HG03558 (cell line): ENCODE results near the gene MIPOL1.
"Not testable (repeated sequence)": the region's sequence is repeated elsewhere in the genome, so short reads cannot be mapped to it uniquely, and the experiment has no call there.

ENCODE experiments used
- ATAC-seq: cut with Tn5 transposase; IDR thresholded peaks from one replicate; pipeline ENCODE4 v1.9.1; 2021; ENCODE audit warnings: moderate number of reproducible peaks; ENCODE audit not compliant: unreplicated experiment; ENCODE audit errors: extremely low read depth

Gene MIPOL1

DNA sequence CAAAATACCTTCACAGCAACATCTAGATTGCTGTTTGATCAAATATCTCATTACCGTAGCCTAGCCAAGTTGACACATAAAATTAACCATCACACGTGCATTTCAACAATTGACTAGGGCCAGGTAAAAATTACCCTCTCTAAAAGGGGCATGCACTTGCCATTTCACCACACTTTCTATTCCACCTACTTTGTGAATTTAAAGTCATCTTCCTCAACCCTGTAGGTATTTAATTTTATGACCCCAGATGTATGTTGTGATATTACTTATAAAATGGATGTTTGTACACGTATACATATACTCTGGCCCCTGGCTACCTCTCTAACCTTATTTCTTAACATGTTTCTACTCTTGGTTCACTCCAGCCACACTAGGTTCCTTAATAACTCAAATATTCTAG, 237.1 kb downstream of the MIPOL1 start:
- no peak for ATAC-seq

GRCh38 chr14:37436519-37436918, 238.8 kb downstream of the MIPOL1 start:
- ATAC-seq, result no peak

DNA sequence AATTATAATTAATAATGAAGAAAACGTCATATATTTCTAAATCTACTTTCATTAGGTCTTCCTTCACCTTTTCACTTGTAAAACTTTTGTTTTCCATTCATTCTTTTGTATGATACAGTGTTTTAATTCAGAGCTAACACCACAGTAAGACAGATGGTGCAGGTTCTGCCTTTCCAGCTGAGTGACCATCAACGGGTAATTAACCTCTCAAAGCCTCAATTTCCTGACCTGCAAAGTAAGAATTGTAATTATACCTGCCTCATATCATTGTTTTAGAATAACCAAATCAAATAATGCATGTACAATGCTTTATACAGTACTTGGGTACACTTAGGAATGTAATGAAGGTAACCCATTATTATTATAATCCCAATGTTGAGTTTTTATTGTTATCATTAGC, 239.8 kb downstream of the MIPOL1 start:
- ATAC-seq, result no peak

DNA sequence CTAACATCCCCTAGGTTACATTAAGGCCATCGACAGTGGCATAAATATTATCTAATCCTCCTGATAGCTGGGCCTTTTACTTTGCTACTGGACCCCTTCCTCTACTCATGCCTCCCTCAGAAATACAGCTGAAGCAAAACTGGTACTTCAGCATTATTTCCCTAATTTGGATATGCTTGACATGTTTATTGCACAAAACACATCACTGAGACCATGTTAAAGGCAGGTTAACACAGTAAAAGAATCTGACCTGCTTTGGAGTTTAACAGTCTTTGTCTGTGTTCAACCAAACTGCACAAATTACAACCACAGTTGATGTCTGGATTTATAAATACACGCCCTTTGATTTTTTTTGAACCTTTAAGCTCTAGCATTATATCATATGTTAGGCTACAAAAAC, 240.7 kb downstream of the MIPOL1 start:
- ATAC-seq, result no peak

DNA sequence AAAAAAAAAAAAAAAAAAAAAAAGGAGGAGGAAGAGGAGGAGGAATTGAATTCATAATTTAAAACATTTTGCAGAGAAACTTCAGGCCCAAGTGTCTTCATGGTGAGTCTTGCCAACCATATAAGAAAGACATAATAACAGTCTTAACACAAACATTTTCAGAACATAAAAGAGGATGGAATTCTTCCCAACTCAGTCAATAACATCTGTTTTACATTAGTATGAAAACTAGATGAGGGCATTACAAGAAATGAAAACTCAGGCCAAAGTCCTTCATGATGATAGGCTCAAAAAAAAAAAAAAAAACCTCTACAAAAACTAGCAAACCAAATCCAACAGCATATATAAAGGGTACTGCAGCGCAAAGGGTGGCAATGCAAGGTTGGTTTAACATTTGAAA, 245.7 kb downstream of the MIPOL1 start:
- ATAC-seq, result no peak

DNA sequence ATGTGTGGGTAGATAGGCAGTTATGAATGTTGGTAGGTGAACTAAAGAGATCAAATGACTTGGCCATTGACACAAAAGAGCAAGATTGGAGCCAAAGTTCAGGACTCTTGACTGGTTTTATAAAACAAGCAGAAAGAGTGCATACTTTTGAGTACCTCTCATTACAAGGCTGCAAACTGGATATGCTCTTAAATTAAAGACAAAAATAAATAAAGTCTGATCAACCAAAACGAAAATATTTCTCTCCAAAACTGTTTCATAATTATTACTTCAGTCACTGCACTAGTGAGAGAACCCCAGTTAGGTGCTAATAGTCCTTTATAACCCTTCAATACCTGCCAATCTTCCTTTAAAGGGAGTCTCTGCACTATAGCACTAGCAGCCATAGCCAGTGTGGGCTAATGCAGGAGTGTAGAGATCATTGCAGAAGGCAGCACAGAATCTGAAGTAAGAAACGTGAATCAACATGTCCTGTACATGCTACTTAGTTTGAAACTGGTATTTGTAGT, 250.2 kb downstream of the MIPOL1 start:
- no peak for ATAC-seq

DNA sequence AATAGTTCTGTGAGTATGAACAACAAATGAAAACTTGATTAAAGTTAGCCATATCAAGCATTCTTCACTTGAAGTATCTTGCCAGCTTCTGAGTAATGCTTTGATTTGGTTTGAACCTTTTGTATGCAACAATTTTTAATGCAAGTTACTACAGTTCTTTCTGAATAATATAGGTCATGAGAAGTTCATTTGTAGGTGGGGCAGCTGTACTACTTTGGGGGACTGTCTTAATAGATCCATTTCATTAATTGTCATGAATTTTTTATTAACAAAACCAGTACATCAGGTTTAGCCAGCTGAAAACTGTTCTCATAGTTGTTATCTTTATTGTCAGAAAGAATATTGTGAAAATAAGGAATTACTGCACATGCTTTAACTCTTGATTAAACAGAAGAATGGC, 254.6 kb downstream of the MIPOL1 start:
- no peak for ATAC-seq

- no peak for ATAC-seq
Measured at GRCh38 chr14:37453985-37454384, 256.2 kb downstream of the MIPOL1 start.

- no peak for ATAC-seq
Measured at GRCh38 chr14:37457334-37457733, 259.6 kb downstream of the MIPOL1 start.

DNA sequence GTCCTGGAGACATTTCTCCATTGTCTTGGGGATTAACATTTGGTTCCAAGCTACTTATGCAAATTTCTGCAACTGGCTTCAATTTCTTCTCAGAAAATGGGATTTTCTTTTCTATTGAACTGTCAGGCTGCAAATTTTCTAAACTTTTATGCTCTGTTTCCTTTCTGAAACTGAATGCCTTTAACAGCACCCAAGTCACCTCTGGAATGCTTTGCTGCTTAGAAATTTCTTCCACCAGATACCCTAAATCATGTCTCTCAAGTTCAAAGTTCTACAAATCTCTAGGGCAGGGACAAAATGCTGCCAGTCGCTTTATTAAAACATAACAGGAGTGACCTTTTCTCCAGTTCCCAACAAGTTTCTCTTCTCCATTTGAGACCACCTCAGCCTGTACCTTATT, 264.7 kb downstream of the MIPOL1 start:
- not testable (repeated sequence) for ATAC-seq

DNA sequence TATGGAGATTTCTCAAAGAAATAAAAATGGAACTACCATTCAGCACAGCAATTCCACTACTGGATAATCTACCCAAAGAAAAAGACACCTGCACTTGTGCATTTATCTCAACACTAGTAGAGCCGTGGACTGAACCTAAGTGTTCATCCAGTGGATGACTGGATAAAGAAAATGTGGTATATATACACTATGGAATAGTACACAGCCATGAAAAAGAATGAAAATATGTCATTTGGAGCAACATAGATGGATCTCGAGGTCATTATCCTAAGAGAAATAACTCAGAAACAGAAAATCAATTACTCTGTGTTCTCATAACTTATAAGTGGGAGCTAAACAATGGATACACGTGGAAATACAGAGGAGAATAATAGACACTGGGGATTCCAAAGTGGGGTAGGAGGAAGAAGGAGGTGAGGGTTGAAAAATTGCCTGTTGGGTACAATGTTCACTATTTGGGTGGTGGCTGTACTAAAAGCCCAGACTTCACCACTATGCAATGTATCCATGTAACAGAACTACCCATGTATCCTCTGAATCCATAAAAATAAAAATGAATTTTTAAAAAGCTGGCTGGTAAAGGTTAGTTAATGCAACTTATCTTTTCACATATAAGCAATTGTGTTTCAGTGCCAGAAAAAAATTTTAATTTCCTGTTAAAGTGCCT, 266.6 kb downstream of the MIPOL1 start:
- no peak for ATAC-seq

DNA sequence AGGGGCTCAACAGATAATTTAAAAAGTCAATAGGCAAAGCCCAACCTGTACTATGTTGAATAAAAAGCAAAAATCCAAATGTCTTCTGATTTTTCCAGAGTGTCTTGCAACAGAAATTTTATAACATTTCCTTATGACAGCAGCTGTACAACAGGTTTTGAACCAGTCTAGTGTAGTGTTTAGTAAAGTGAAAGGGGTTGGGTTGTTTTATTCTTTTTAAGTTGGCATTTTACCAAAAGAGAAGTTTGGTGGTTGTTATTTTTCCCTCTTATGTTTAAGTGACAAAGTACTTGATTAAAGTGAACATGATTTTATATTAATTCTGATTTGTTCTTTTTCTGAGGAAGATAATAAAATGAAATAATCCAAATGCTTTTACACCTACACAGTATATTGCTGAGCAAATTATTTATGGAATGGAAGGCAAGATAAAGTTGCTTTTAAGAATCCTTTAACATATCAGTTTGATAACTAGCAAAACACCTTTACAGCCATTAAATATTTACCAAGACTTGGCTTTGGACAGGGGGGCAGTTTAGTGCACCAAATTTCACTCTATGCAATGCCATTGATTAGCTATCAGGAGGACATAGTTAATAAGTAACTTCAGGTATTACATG, 268.4 kb downstream of the MIPOL1 start:
- no peak for ATAC-seq

GRCh38 chr14:37466623-37467088, 268.9 kb downstream of the MIPOL1 start:
- no peak for ATAC-seq

GRCh38 chr14:37469650-37470049, 271.9 kb downstream of the MIPOL1 start:
- no peak for ATAC-seq

DNA sequence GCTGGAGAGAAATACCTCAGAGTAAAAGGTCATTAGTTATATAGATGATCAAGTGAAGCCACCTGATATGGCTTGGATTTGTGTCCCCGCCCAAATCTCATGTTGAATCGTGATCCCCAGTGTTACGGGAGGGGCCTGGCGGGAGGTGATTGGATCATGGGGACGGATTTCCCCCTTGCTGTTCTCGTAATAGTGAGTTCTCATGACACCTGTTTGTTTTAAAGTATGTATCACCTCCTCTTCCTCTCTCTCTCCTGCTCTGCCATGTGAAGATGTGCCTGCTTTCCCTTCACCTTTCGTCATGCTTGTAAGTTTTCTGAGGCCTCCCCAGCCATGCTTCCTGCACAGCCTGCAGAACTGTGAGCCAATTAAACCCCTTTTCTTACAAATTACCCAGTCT, 272.5 kb downstream of the MIPOL1 start:
- ATAC-seq, result no peak

- no peak for ATAC-seq
Measured at GRCh38 chr14:37472906-37473305, 275.2 kb downstream of the MIPOL1 start.

GRCh38 chr14:37474191-37474590, 276.5 kb downstream of the MIPOL1 start:
- no peak for ATAC-seq

DNA sequence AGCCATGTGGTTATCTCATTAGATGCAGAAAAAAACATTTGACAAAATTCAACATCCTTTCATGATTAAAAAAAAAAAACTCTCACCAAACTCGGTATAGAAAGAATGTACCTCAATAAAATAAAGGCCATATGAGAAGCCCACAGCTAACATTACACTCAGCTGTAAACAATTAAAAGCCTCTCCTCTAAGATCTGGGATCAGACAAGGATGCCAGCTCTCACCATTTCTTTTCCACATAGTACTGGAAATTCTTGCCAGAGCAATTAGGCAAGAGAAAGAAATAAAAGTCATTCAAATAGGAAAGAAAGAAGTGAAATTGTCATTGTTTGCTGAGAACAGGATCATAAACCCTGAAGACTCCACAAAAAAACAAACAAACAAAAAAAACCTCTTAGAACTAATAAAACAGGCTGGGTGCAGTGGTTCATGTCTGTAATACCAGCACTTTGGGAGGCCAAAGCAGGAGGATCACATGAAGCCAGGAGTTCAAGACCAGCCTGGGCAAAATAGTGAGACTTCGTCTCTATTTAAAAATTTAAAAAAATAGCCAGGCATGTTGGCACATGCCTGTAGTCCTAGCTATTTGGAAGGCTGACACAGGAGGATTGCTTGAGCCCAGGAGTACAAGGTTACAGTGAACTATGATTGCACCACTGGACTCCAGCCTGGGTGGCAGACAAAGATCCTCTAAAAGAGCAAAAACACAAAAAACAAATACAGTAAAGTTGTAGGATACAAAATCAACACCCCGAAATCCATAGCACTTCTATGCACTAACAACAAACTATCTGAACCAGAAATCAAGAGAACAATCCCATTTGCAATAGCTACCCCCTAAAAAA, 282.9 kb downstream of the MIPOL1 start:
- ATAC-seq, result no peak

GRCh38 chr14:37482428-37482827, 284.7 kb downstream of the MIPOL1 start:
- no peak for ATAC-seq

GRCh38 chr14:37483672-37484071, 285.9 kb downstream of the MIPOL1 start:
- no peak for ATAC-seq

DNA sequence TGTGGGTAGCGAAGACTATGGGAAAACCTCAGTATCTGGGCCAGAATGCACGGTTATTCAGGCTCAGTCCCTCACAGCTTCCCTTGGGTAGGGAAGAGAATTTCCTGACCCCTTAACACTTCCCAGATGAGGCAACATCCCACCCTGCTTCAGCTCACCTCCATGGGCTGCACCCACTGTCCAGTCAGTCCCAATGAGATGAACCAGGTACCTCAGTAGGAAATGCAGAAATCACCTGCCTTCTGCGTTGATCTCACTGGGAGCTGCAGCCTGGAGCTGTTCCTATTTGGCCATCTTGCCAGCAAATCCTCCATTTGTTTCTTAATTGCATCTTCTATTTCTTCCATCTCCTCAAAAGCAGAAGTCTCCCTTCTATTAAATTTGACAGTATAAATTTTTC, 292.9 kb downstream of the MIPOL1 start:
- no peak for ATAC-seq
